ENCODE results near the gene BID. TPM values are rescaled to one million over a fixed set of nuclear protein-coding genes. Genes with fewer than 3 reads are reported as not detected.

The BID gene
- 45.4 TPM for polyA plus RNA-seq (2013, experiment 1 of 2; ENCODE audit: insufficient read length)
- polyA plus RNA-seq (2013, experiment 2 of 2; ENCODE audit: insufficient read length), result 44.9 TPM

DNA sequence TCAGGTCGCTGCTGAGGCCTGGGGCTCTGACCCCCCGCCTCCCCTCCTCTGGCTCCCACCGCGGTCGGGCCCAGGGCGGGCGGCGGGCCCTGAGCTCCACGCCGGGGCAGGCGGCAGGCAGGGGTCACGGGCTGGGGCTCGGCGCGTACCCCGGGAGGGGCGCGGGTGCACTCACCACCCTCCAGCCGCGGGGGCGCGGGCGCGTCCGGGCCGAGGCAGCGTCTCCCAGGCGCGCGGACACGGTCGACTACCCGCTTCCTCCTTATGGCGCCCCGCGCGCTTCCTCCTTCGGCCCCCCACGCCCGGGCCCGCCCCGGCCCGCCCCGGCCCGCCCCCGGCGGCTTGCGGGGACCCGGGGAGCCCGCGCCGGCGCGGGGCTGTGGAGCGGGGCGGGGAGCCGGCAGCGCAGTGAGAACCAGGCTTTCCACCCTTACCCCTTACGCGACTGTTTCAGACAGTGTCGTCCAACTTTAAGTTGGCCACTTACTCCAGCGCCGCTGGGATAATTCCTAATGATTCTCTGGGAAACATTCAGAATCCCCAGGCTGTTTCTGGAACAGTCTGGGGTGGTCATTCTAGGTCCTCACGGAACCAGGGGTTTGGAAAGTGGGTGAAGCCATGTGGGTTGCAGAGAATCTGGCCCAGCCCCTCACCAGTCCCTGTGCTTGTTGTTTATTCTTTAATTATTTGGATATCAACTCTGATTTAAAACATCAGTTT is at the start of gene BID:
TSS of gene BID (minus strand) at position 264 of the 720 bp plus-strand sequence. CDS start 24,353 bp downstream, outside the sequence.
- DNase-seq, result peak; percentile 33

DNA sequence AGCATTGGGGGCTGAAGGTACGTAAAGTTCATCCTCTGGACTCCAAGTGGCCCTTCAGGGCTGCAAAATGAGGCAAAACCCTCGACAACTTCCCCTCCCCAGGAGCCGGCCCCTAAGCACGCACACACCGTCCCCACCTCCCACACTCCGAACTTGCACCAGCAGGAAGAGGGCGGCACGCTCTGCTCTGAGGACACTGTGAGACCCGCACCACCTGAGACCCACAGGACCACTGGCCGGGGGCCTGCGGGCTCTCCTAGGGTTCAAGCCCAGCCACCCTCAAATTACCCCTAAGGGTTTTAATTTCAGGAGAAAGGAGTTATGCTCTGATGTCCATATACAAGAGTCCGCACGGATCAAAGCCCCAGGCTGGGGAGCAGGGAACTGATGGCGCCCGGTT is 49.7 kb upstream of the BID start:
- DNase-seq, result no peak

DNA sequence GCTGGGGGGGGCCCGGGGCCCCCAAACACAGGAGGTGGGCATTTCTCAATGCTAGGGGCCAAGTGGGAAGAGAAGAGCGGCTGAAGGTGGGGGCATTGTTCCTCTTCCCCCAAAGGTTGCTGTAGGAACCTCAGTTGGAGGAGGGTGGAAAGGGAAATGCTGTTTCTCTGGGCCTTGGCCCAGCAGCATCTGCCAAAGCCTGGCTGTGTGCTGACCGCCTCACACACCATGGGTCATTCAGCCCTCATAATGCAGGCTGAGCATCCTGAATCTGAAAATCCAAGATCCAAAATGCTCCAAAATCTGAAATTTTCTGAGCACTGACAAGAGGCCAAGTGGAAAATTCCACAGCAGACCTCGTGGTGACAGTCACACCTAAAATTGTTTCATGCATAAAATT is 49.0 kb upstream of the BID start:
- DNase-seq, result no peak

DNA sequence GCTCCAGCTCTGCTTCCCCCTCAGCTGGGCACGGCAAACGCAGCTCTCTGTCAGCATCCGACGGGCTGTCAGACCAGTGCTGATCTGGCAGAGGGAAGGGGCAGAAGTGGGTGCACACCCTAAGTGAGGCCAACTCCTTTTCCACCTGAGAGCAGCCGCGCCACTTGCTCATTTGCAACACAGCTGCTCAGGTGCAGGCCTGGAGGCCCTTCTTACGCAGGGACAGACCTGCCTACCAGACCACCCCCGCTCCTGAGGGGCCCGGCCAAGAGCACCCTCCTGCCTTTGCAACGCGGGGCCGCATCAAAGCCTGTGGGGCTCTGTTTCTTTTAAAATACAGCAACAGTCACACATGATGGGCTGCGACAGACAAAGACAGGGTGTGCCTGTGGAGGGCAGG is 47.8 kb upstream of the BID start:
- no peak for DNase-seq

- DNase-seq, result no peak
Measured at GRCh38 chr22:17820879-17821439, 46.7 kb upstream of the BID start.

GRCh38 chr22:17818649-17819048 is 44.4 kb upstream of the BID start:
- no peak for DNase-seq

GRCh38 chr22:17818180-17818579 is 43.9 kb upstream of the BID start:
- no peak for DNase-seq

GRCh38 chr22:17817511-17818065 is 43.3 kb upstream of the BID start:
- no peak for DNase-seq

- no peak for DNase-seq
Measured at GRCh38 chr22:17817079-17817478, 42.8 kb upstream of the BID start.

GRCh38 chr22:17816649-17817048 is 42.4 kb upstream of the BID start:
- no peak for DNase-seq

DNA sequence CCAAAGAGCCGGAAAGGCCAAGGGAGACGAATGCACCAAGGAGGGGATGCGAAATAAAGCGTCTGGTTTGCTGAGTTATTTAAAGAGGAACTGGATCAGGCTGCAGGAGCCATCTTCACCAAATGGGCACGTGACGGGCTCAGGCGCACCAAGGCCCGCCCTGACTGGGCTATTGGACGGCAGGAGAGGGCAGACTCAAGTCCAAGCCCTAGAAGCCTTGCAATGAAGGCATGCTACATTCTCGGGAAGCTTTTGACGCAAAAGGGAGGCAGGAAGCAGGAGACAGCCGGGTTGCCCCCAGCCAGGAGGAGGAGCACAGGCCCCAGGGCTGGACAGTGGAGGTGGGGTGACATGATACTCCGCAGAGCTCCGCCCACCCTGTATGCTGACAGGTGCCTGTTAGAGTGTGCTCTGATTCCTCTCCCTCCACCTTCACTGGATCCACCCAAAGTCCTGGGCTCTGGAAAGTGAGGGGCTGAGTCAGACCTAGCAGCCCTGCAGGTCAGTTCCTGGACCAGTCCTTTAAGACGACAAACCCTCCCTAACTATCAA is 41.5 kb upstream of the BID start:
- DNase-seq, result no peak

GRCh38 chr22:17814830-17815229 is 40.6 kb upstream of the BID start:
- DNase-seq, result no peak

DNA sequence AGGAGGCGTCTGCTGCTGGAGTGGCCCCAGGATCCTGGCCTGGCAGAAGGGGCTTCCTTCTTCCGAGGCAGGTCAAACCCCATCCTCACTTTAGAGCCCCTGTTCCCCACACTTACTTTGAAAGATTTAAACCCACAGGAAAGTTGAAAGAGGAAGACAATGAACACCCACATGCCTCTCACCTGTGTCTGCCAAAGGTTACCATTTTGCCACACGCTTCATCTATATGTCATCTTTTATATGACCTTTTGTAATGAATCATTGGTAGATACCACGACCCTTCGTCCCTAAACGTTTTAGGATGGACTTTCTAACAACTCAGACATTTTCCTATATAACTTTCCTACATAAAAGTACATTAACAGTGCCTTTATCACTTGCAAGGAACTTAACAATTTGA is 39.8 kb upstream of the BID start:
- DNase-seq, result no peak

- DNase-seq, result no peak
Measured at GRCh38 chr22:17811119-17811518, 36.9 kb upstream of the BID start.

GRCh38 chr22:17810570-17811116 is 36.4 kb upstream of the BID start:
- no peak for DNase-seq

DNA sequence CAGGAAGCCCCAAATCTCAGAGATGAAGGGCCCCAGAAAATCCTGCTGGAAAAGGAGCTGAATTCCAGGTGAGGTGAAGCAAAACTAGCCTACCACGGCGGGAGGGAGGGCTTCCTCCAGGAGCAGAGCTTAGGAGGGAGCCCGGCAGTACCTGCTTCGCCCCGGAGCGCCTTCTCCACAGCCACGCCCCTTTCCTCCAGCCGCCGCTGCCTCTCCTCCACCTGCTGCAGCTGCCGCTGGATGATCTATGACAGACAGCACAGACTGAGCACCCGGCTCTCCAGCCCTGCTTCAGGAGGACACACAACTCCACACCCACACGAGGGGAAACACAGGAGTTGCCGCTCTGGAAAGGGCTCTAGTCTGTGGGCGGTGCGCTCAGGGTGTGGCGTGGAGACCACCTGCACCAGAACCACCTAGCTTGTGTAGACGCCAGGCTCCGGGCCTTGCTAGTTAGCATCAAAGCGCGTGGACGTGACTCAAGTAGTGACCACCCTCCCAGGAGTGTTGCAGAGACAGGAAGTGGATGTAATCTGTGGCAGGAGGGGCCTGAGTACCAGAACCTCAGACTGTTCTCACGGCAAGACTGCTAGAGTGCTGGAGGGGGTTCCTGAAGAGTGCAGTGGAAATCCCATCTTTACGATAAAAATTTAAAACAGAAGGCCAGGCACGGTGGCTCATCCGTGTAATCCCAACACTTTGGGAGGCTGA is 34.6 kb upstream of the BID start:
- no peak for DNase-seq

- peak; percentile 8 for DNase-seq
Measured at GRCh38 chr22:17807578-17808410, 33.5 kb upstream of the BID start.

- no peak for DNase-seq
Measured at GRCh38 chr22:17807086-17807485, 32.8 kb upstream of the BID start.

- DNase-seq, result no peak
Measured at GRCh38 chr22:17806437-17806836, 32.2 kb upstream of the BID start.

DNA sequence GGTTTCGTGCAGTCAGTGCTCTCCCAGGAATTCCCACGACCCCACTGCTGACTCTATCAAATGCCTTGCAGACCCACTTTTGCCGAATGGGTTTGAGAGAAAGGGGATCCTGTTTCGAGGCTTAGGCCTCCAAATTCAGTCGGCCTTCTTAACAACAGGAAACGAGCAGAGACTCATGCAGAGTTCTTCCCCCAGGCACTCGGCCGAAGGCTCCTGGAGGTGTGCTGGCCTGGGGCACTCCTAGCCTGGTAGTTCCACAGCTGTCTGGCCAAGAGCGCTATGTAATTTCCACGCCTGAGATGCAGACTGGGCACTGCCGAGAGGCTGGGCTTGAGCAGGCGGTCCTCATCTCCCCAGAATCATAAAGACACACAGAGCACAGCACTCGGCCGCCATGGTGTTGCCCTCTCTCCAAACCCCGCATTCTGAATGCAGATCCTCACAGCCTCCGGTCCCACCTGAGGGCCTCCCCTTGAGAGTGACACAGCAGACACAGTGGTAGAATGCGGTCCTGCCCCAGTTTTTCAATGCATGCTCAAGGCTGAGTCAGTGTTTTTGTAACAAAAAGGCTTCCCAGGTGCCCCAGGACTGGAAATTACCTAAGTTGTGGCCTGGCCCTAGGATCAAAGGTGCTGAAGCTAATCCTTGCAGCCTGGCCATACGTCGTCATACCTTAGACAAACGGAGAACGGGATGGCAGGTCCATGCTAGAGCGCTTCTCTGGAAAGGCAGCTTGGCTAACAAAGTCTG is 30.2 kb upstream of the BID start:
- no peak for DNase-seq

GRCh38 chr22:17803609-17804270 is 29.5 kb upstream of the BID start:
- DNase-seq, result no peak
